HG03103 (cell line): ENCODE measurements around the gene DIABLO.
A peak's percentile ranks its signal among the peaks of the same experiment; 100 is the strongest.
"Not testable (repeated sequence)": the region's sequence is repeated elsewhere in the genome, so short reads cannot be mapped to it uniquely, and the experiment has no call there.

Source experiments
- ATAC-seq: cut with Tn5 transposase; IDR thresholded peaks from one replicate; pipeline ENCODE4 v1.9.1; 2021; ENCODE audit warnings: low read depth; ENCODE audit not compliant: unreplicated experiment

The DIABLO gene

GRCh38 chr12:122225683-122226365 lies at the start of gene DIABLO:
Gene DIABLO, minus strand, starts transcription at chr12:122226052. Its CDS starts 38 bp downstream, at chr12:122226014.
- peak; percentile 91 for ATAC-seq

GRCh38 chr12:122275459-122275858 lies 49.6 kb upstream of the DIABLO start:
- ATAC-seq: no peak

GRCh38 chr12:122266230-122266901 lies 40.5 kb upstream of the DIABLO start, which contains the start of gene VPS33A:
Gene VPS33A, minus strand, starts transcription at chr12:122266494. Its CDS starts 86 bp downstream, at chr12:122266408.
- peak; percentile 72 for ATAC-seq

GRCh38 chr12:122265886-122266229 lies 40.0 kb upstream of the DIABLO start:
- ATAC-seq: peak; percentile 18

GRCh38 chr12:122265476-122265875 lies 39.6 kb upstream of the DIABLO start:
- ATAC-seq: no peak

DNA sequence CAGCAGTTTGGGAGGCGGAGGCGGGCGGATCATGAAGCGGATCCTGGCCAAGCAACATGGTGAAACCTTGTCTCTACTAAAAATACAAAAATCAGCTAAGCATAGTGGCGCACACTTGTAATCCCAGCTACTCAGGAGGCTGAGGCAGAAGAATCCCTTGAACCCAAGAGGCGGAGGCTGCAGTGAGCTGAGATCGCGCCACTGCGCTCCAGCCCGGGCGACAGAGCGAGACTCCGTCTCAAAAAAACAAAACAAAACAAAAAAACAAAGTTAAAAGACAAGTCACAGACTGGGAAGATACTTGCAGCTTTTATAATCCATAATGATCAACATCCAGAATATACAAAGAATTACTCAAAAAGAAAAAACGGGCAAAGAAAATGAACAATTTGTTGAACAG lies 34.9 kb upstream of the DIABLO start:
- ATAC-seq: not testable (repeated sequence)

DNA sequence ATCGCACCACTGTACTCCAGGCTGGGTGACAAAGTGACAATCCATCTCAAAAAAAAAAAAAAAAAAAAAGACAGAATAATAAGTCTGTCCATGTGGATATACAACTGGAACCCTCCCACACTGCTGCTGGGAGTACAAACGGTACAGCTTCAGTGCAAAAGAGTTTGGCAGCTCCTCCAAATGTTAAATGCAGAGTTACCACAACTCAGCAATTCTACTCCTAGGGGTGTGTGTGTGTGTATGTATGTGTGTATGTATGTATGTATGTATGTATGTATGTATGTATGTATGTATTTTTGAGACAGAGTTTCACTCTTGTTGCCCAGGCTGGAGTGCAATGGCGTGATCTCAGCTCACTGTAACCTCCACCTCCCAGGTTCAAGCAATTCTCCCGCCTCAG lies 33.1 kb upstream of the DIABLO start:
- ATAC-seq: not testable (repeated sequence)

DNA sequence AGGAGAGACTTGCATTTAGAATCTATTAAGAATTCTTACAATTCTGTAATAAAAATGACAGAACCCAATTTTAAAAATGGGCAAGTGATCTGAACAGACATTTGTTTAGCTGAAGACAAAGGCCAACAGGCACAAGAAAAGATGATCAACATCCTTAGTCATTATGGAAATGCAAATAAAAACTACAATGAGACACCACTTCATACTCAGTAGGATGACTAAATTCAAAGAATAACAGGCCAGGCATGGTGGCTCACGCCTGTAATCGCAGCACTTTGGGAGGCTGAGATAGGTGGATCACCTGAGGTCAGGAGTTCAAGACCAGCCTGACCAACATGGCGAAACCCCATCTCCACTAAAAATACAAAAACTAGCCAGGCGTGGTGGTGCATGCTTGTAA lies 32.6 kb upstream of the DIABLO start:
- ATAC-seq: not testable (repeated sequence)

DNA sequence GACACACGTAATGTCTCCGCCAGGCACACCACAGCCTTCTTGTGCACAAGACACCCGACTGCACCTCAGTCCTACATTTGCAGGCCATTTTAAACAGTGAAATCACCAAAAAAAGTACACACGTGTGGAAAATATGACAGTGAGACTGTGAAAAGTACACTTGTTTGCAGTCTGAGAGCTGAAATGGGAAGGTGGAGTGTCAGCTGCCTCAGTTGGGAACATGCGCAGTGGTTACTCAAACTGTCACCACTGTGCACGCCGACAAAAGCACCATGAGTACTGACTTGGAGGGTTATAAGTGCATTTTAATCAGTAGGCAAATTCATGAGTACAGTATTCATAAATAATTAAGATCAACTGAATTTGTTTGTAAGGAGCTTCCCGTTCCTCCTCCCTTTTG lies 24.7 kb upstream of the DIABLO start:
- no peak for ATAC-seq

- no peak for ATAC-seq
Observed at GRCh38 chr12:122250047-122250446, 24.2 kb upstream of the DIABLO start.

GRCh38 chr12:122245553-122245952 lies 19.7 kb upstream of the DIABLO start:
- ATAC-seq: no peak

- no peak for ATAC-seq
Observed at GRCh38 chr12:122244565-122245371, 18.9 kb upstream of the DIABLO start.

DNA sequence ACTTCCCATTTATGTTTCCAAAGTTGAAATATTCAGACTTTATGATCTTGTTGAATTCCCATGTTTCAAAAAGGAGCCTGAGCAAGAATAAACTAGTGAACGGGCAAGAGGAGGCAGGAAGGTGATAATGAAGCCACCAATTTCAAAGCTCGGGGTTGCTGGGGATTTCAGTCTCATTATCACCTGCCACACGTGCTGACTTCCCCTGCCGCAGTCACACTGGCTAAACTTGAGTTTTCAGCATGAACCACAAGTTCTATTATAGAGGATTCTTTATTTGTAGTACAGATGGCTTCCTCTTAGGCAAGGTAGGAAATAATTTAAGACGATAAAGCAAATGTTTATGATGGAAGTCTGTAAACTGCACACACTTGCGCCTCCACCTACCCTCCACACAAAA lies 18.1 kb upstream of the DIABLO start:
- no peak for ATAC-seq

DNA sequence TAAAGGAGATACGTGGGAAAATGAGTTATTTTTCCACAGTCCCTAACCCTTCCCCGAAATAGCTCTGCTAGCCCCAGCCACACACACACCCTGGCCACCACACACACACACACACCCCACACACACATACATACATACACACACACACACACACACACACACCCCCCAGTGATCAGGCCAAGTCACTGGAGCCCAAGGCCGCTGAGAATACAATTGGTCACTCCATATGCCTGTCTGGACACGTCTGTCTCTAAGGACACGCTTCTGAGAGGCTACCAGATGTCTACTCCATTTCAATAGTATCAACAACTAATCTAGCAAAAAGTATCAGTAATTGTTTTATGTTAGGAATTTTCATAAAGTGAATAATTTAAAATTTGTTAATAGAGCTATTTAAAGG lies 13.0 kb upstream of the DIABLO start:
- no peak for ATAC-seq

DNA sequence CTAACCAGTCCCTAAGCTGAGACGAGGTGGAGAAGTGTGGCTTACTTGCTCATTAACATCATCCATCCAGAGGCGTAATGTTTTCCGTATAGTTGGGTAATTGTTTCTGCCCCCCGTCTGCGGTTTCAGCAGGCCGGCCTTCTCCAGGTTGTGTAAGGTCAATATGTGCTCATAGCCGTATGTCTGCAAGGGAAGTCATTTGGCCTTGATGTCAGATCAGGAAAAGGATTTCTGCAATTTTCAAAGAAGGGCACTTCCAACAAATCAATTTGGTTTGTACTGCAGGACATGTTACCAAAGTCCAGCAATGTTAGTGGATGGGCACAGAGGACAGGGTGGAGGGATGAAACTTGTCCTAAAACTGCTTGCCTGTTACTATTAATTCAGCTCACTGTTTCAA lies 9.9 kb upstream of the DIABLO start:
- ATAC-seq: no peak

DNA sequence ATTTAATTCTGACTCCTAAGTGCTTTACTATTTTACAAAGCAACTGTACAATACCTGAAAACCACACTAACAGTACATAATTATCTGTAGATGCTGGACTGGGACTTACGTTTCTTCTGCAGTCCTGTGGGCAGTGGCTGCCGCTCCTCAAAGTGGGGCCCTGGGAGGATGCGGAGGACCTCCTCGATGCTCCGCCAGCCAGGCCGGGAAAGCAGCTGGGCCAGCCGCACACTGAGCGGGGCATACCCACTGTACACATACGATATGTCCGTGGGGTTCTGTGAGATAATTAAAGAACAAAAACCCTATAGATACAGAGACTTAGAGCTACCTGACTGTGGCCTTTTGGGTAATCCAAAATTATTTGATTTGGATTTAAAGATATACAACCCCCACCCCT lies 6.8 kb upstream of the DIABLO start:
- no peak for ATAC-seq

DNA sequence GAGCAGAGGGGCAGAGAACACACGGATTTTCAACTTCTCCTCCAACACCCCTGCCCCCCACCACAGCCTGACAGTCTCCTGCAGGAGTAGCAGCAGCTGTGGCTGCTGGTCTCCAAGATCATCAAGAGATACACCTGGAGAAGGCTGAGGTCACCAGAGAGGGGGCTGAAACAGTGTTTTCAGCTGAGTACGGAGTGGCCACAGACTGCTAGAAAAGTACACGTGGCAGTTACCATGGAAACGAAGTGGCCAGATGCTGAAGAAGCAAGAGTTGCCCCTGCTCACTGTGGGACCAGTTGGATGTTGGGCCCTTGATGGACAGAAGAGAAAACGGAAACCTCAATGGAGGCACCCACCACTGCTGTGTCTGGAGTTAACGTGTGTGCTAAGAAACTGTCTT lies 4.9 kb upstream of the DIABLO start:
- no peak for ATAC-seq

DNA sequence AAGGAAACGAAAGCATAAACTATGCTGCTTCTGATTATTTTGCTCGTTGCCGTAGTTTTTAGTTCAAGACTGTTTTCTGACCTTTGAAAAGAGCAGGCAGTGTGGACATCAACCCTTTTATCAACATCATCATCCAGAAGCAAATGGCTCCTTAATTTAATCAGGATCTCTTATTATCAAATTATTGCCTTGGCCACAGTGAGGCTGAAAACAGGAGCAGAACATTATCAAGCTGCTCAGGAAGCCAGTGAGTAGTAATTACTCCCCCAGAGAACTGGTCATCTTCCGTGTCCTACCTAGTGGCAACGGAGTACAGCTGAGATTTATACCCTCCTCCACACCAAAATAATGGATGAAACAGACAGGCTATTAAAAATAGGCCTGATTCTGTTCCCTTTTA lies 2.2 kb upstream of the DIABLO start:
- no peak for ATAC-seq

- ATAC-seq: no peak
Observed at GRCh38 chr12:122227341-122227740, 1.5 kb upstream of the DIABLO start.

DNA sequence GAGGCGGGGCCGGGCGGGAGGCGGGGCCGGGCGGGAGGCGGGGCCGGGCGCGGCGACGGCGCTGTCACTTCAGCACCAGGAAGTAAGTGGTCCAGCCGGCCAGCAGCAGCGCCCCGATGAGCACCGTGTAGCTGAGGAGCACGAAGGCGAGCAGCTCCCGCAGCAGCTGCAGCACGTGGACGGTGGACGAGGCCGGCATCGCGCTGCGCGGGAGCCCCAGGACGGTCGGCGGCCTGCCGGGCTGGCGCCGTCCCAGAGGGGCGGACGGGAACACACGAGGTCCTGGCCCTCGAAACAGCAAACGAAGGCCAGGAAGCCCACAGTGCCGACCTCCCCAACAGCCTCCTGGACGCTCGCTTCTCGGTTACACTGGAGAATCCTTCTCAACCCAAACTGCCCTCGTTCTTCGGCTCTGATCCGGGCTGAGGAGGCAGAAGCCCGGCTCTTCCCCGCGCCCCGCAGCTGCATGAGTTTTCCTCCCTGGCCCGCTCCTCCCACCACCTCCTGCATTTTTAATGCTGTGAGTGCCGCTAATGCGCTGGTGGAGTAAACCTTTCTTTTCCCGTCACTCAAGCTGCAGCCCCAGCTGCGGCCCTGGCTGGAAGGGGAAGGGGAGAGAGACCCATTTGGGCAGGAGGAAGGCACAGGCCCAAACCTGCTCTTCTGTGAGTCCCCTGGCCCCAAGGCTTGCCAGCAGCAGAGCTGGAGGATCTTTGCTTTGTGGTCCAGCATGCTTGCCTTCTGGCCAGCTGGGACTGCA lies 694 bp upstream of the DIABLO start:
- ATAC-seq: no peak

DNA sequence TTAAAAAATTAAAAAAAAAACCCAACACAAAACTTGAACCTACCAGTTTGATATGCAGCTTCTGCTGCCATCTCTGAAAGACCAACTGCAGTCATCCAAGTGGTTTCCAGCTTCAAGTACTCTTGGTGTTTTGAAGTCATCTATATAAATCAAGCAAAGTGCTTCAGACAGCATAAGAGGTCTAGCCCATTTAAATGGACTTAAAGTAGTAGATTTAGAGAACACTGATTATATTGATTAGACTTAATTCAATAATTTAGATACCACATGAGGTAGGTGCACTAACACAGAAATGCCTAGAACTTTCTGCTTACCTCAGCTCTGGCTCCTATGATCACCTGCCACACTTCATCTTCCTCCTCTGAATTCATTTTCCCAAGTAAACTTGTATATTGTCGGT lies 9.4 kb downstream of the DIABLO start:
- ATAC-seq: no peak
